ENCODE measurements around the gene HSPA12A.

DNA sequence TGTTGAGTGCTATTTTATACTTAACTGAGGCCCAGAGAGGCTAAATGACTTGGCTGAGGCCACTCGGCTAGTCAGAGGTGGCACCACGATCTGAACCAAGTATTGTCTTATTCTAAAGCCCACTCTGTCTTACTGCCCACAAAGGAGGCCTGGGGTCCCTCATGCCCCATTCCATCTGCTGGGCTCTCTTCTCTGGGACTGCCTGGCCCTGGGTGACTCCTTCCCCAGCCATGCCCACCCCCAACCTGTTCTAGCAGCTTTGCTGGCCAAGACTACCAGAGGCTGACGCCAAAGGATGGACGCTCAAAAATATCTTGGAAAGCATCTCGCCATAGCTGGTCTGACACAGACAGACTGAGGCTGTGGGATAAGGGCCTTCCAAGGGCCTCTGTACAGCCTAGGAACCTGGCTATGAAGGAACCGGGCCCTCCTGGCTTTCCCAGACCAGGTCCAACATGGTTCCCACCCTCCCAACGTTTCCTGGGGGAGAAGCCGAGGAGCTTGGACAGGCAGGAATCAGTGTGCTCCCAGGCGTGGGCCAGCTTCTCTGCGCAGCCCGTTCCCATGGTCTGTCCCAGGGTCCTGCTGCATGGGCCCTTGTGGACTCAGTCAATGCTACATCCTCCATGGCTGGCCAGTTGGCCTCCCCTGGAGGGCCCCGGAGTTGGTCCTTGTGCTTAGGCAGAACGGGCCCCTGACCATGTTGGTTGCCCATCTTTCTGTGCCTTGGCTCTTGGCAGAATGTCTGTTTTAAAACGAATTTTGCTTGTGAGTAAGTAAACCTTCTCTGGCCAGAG, 11.7 kb downstream of the HSPA12A start:
- no peak for TF ChIP-seq POLR2A (IDR thresholded peaks at IDR 0.05)
- TF ChIP-seq, protein P1, sequence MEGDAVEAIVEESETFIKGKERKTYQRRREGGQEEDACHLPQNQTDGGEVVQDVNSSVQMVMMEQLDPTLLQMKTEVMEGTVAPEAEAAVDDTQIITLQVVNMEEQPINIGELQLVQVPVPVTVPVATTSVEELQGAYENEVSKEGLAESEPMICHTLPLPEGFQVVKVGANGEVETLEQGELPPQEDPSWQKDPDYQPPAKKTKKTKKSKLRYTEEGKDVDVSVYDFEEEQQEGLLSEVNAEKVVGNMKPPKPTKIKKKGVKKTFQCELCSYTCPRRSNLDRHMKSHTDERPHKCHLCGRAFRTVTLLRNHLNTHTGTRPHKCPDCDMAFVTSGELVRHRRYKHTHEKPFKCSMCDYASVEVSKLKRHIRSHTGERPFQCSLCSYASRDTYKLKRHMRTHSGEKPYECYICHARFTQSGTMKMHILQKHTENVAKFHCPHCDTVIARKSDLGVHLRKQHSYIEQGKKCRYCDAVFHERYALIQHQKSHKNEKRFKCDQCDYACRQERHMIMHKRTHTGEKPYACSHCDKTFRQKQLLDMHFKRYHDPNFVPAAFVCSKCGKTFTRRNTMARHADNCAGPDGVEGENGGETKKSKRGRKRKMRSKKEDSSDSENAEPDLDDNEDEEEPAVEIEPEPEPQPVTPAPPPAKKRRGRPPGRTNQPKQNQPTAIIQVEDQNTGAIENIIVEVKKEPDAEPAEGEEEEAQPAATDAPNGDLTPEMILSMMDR (IDR thresholded peaks at IDR 0.05): no peak

All from sigmoid colon (tissue), 3 donors.